Dedifferentiated amniotic fluid mesenchymal stem cell (primary cell): ENCODE data around the gene TMEM270.
A peak's percentile ranks its signal among the peaks of the same experiment; 100 is the strongest.
"Not testable (repeated sequence)": the region's sequence is repeated elsewhere in the genome, so short reads cannot be mapped to it uniquely, and the experiment has no call there.

Source experiments
- DNase-seq: peaks from one replicate; pipeline ENCODE4 v3.0.0-alpha.2; 2016; ENCODE audit errors: extremely low spot score

The TMEM270 gene

GRCh38 chr7:73860859-73861258 is at the start of gene TMEM270:
Gene TMEM270 (plus strand): TSS chr7:73861159. CDS start chr7:73861195, 36 bp downstream.
- no peak for DNase-seq

GRCh38 chr7:73811760-73812168 is 49.2 kb upstream of the TMEM270 start:
- peak; percentile 18 for DNase-seq

- DNase-seq, result no peak
These were observed 48.0 kb upstream of the TMEM270 start for GRCh38 chr7:73812996-73813395.

- no peak for DNase-seq
These were observed 45.5 kb upstream of the TMEM270 start for GRCh38 chr7:73815436-73815835.

- no peak for DNase-seq
These were observed 43.8 kb upstream of the TMEM270 start for GRCh38 chr7:73817121-73817520.

GRCh38 chr7:73820013-73820412 is 40.9 kb upstream of the TMEM270 start:
- DNase-seq, result no peak

GRCh38 chr7:73821597-73822285 is 39.2 kb upstream of the TMEM270 start:
- DNase-seq, result not testable (repeated sequence)

- DNase-seq, result peak; percentile 86
These were observed 38.4 kb upstream of the TMEM270 start for GRCh38 chr7:73822319-73823173.

- no peak for DNase-seq
These were observed 37.7 kb upstream of the TMEM270 start for GRCh38 chr7:73823257-73823656.

GRCh38 chr7:73823873-73824592 is 36.9 kb upstream of the TMEM270 start:
- DNase-seq, result no peak

- DNase-seq, result no peak
These were observed 36.0 kb upstream of the TMEM270 start for GRCh38 chr7:73824986-73825385.

- DNase-seq, result no peak
These were observed 33.3 kb upstream of the TMEM270 start for GRCh38 chr7:73827567-73828106.

- DNase-seq, result no peak
These were observed 32.7 kb upstream of the TMEM270 start for GRCh38 chr7:73828107-73828803.

GRCh38 chr7:73828972-73829371 is 32.0 kb upstream of the TMEM270 start:
- DNase-seq, result no peak

- DNase-seq, result no peak
These were observed 31.5 kb upstream of the TMEM270 start for GRCh38 chr7:73829505-73829904.

GRCh38 chr7:73829921-73830680 is 30.9 kb upstream of the TMEM270 start:
- DNase-seq, result no peak

GRCh38 chr7:73830681-73831583 is 30.0 kb upstream of the TMEM270 start, which contains the start of gene CLDN4:
Gene CLDN4 (plus strand): TSS chr7:73830996. CDS start chr7:73831202, 206 bp downstream.
- DNase-seq, result no peak

- no peak for DNase-seq
These were observed 29.4 kb upstream of the TMEM270 start for GRCh38 chr7:73831584-73831833.

GRCh38 chr7:73831834-73832651 is 28.9 kb upstream of the TMEM270 start:
- no peak for DNase-seq
